K562 (cell line): Measurements from ENCODE around the gene RAP1A. TPM values are rescaled to one million over a fixed set of nuclear protein-coding genes. Genes with fewer than 3 reads are reported as not detected.

Experiments used
- ATAC-seq: fragments of 200-7000 bp; cut with Tn5 transposase; 3 replicates; pipeline ENCODE4 v1.9.1; 2020; ENCODE audit warnings: moderate library complexity
- BruUV-seq: library from RNA; stranded (reverse); fragments of 400-500 nt; replicated peaks from 2 replicates; lab custom pipeline; 2021; lab: Mats Ljungman, UMichigan
- CTCF ChIA-PET: fragments of 300-600 bp; formaldehyde crosslinking; extraction: SDS; loops from one replicate; lab custom pipeline; 2021; ENCODE audit warnings: low intra/inter-chr PET ratio; lab: Yijun Ruan, JAX
- POLR2A ChIA-PET: fragments of 300-600, 350-650 bp; sonication (Branson Sonifier 250); formaldehyde crosslinking; extraction: SDS; loops from one replicate; lab custom pipeline; 2021; ENCODE audit warnings: antibody characterized with exemption, inconsistent platforms; lab: Yijun Ruan, JAX
- DNase-seq, 4 experiments: peaks; one replicate each; pipeline versions ENCODE4 v3.0.0 to v3.0.0-alpha.2; 2011 to 2018; ENCODE audit warnings: low spot score in 3 of 4, mixed read lengths in 3 of 4; ENCODE audit errors: extremely low read depth in 1 of 4
- FAIRE-seq: peaks from 2 replicates; lab custom pipeline; 2011; peaks lifted over from hg19 to GRCh38; lab: Jason Lieb, UNC
- H2AFZ ChIP-seq: 2 replicates; pipeline ENCODE4 v1.6.0; 2011; ENCODE audit warnings: low read depth, low read length, control low read depth, inconsistent platforms
- H3K27ac ChIP-seq: fragments of 200-600 bp; 3 replicates; pipeline ENCODE4 v1.8.0; 2011; ENCODE audit warnings: low read depth, mild to moderate bottlenecking, control low read depth, inconsistent platforms, low read length, moderate library complexity, mixed read lengths; ENCODE audit errors: extremely low read depth
- H3K27me3 ChIP-seq, 2 experiments: fragments of 300-600 bp in 1 of 2; 2 replicates in 1 of 2; 3 replicates in 1 of 2; pipeline versions ENCODE4 v1.6.0 to v1.8.0; 2011; ENCODE audit warnings: inconsistent platforms in 2 of 2, low read length in 2 of 2, mild to moderate bottlenecking in 1 of 2, mixed read lengths in 1 of 2, moderate library complexity in 1 of 2; ENCODE audit not compliant: control insufficient read depth in 2 of 2, insufficient read depth in 2 of 2
- H3K36me3 ChIP-seq: fragments of 300-600 bp; 3 replicates; pipeline ENCODE4 v1.8.0; 2011; ENCODE audit warnings: mild to moderate bottlenecking, low read length, inconsistent platforms; ENCODE audit not compliant: control insufficient read depth, insufficient read depth
- H3K4me1 ChIP-seq, 2 experiments: fragments of 200-600 bp in 1 of 2; replicated peaks in 1 of 2; 2 replicates in 1 of 2; 3 replicates in 1 of 2; pipeline versions ENCODE4 v1.5.1 to v1.8.0; 2011; ENCODE audit warnings: inconsistent platforms in 2 of 2, low read length in 2 of 2, mild to moderate bottlenecking in 1 of 2, mixed read lengths in 1 of 2, moderate library complexity in 1 of 2; ENCODE audit not compliant: control insufficient read depth in 2 of 2, insufficient read depth in 2 of 2
- H3K4me2 ChIP-seq: 2 replicates; pipeline ENCODE4 v1.6.1; 2011; ENCODE audit warnings: low read length, control low read depth, inconsistent platforms, mixed read lengths; ENCODE audit not compliant: insufficient read depth
- H3K4me3 ChIP-seq: fragments of 200-600 bp; sonication (generic), shearing (Covaris generic); 2 replicates; pipeline ENCODE4 v1.5.1; 2016; ENCODE audit warnings: control low read depth, inconsistent platforms
- H3K79me2 ChIP-seq: fragments of 200-600 bp; 3 replicates; pipeline ENCODE4 v1.8.0; 2011; ENCODE audit warnings: low read length, inconsistent platforms; ENCODE audit not compliant: control insufficient read depth, insufficient read depth
- H3K9ac ChIP-seq, 2 experiments: 2 replicates each; pipeline versions ENCODE4 v1.6.0 to v1.6.1; 2011; ENCODE audit warnings: low read depth in 2 of 2, low read length in 2 of 2, control low read depth in 1 of 2, inconsistent platforms in 1 of 2, mild to moderate bottlenecking in 1 of 2, mixed read lengths in 1 of 2; ENCODE audit not compliant: insufficient read depth in 1 of 2
- H3K9me1 ChIP-seq: one replicate; pipeline ENCODE4 v1.6.0; 2011; ENCODE audit warnings: inconsistent platforms, mild to moderate bottlenecking, low read length, moderate library complexity; ENCODE audit not compliant: control insufficient read depth, insufficient read depth
- H3K9me3 ChIP-seq: replicated peaks from 2 replicates; pipeline ENCODE4 v1.5.1; 2011; ENCODE audit warnings: low read depth, low read length, inconsistent platforms; ENCODE audit not compliant: control insufficient read depth, insufficient read depth
- H4K20me1 ChIP-seq: replicated peaks from 2 replicates; pipeline ENCODE4 v1.6.1; 2011; ENCODE audit warnings: low read length, inconsistent platforms, mixed read lengths; ENCODE audit not compliant: control insufficient read depth, insufficient read depth
- BCOR ChIP-seq: fragments of 450-650 bp; IDR thresholded peaks from 2 replicates; pipeline ENCODE4 v1.6.1; 2016
- CREB1 ChIP-seq, 2 experiments: sonication (generic) in 1 of 2; formaldehyde crosslinking in 1 of 2; IDR thresholded peaks; 2 replicates each; pipeline versions ENCODE4 v1.6.1 to v1.8.0; 2012 to 2022; ENCODE audit warnings: inconsistent platforms in 1 of 2, mild to moderate bottlenecking in 1 of 2, missing genetic modification reagents in 1 of 2, moderate library complexity in 1 of 2
- HMBOX1 ChIP-seq: sonication (generic); IDR thresholded peaks from 2 replicates; pipeline ENCODE4 v1.6.1; 2016
- LEF1 ChIP-seq: fragments of 450-650 bp; IDR thresholded peaks from 2 replicates; pipeline ENCODE4 v1.6.1; 2016; ENCODE audit warnings: mild to moderate bottlenecking
- MEIS2 ChIP-seq: fragments of 450-650 bp; IDR thresholded peaks from 2 replicates; pipeline ENCODE4 v1.6.1; 2014; ENCODE audit warnings: mild to moderate bottlenecking; ENCODE audit not compliant: partially characterized antibody
- PBX2 ChIP-seq, 2 experiments: IDR thresholded peaks in 1 of 2; conservative IDR thresholded peaks in 1 of 2; 2 replicates each; pipeline ENCODE4 v1.6.1; 2016; ENCODE audit warnings: low read depth in 2 of 2, mild to moderate bottlenecking in 1 of 2, missing compliant biosample characterization in 1 of 2, missing genetic modification characterization in 1 of 2, moderate library complexity in 1 of 2
- PKNOX1 ChIP-seq: fragments of 450-650 bp; IDR thresholded peaks from 2 replicates; pipeline ENCODE4 v1.6.1; 2016
- SMARCE1 ChIP-seq: fragments of 450-650 bp; IDR thresholded peaks from 2 replicates; pipeline ENCODE4 v1.7.1; 2016; ENCODE audit warnings: mild to moderate bottlenecking
- TEAD2 ChIP-seq: fragments of 450-650 bp; IDR thresholded peaks from 2 replicates; pipeline ENCODE4 v1.6.1; 2016; ENCODE audit warnings: missing genetic modification characterization, control low read depth, missing compliant biosample characterization
- TFE3 ChIP-seq: fragments of 450-650 bp; formaldehyde crosslinking; IDR thresholded peaks from 2 replicates; pipeline ENCODE4 v1.4.0; 2020; ENCODE audit warnings: mild to moderate bottlenecking, mixed read lengths
- THRAP3 ChIP-seq: fragments of 450-650 bp; IDR thresholded peaks from 2 replicates; pipeline ENCODE4 v1.6.1; 2016; ENCODE audit warnings: mild to moderate bottlenecking, inconsistent platforms, borderline replicate concordance
- ZBTB43 ChIP-seq: sonication (generic); formaldehyde crosslinking; IDR thresholded peaks from 2 replicates; pipeline ENCODE4 v1.8.0; 2023; ENCODE audit warnings: mild to moderate bottlenecking, missing genetic modification reagents
- ZEB2 ChIP-seq: fragments of 450-650 bp; IDR thresholded peaks from 2 replicates; pipeline ENCODE4 v1.6.1; 2016
- WGBS: fragments of 100-300 bp; shearing (Covaris generic); methylation state at CpG from one replicate; pipeline ENCODE4 v1.1.6; 2016; ENCODE audit warnings: low coverage, mixed read lengths; ENCODE audit not compliant: insufficient coverage; ENCODE audit errors: missing lambda C conversion rate; 5-methylcytosine and 5-hydroxymethylcytosine counted together
- in situ Hi-C: fragments of 300-500 bp; cut with MboI; formaldehyde crosslinking; loops from 4 replicates; pipeline ENCODE4 v1.15.0; 2018; ENCODE audit warnings: inconsistent platforms, mixed read lengths
- intact Hi-C: fragments of 100-400 bp; cut with micrococcal nuclease; formaldehyde crosslinking; loops from 2 replicates; pipeline ENCODE4 v1.14.2; 2022
- polyA plus RNA-seq, 8 experiments: library from polyadenylated mRNA; depleted of rRNA in 4 of 8; stranded (reverse) in 5 of 8; unstranded in 3 of 8; fragments of >200 nt; fragmentation: Nextera tagmentation in 2 of 8; fragmentation: Illumina TruSeq in 1 of 8; extraction: Ambion mirVana in 2 of 8; extraction: Trizol in 1 of 8; gene quantifications; 2 replicates each; pipeline versions ENCODE4 v1.2.1 to v1.2.3, GENCODE V29; 2011 to 2014; ENCODE audit warnings: inconsistent platforms in 1 of 8, missing spikeins in 1 of 8
- total RNA-seq, 7 experiments: library from RNA; depleted of rRNA in 6 of 7; stranded (reverse); fragments of >200 nt in 6 of 7; fragmentation: Illumina TruSeq in 2 of 7; extraction: Trizol in 2 of 7; gene quantifications; 2 replicates each; pipeline versions ENCODE4 v1.2.1 to v1.2.3, GENCODE V29; 2011 to 2021; ENCODE audit warnings: low replicate concordance in 1 of 7

The RAP1A gene
- total and polyA plus RNA-seq, 9 of the 15 experiments (the other 6 are each of a cell fraction or from before 2014, with no cell fraction given): 13.4 to 86.2 (median 32.5) TPM

GRCh38 chr1:111615870-111616715 lies 3.5 kb upstream of the RAP1A start:
- intact Hi-C loops (no loop called here), in situ Hi-C loops (no loop called here)
- Histone ChIP-seq H2AFZ (peak overlapping the region; percentile 74), H3K27me3 (no peaks in the 10 kb centered on the region), H3K27ac (peak overlapping the region; percentile 8; the same call in 1 of the 3 replicates), H3K9me3 (no peaks in the 10 kb centered on the region), H3K4me1 (peaks cover 3 to 31% of the 10 kb centered on the region in 2 experiments), H3K9ac (no peak overlapping the region), H3K4me2 (no peak overlapping the region), H3K4me3 (no peak overlapping the region), H4K20me1 (no peaks in the 10 kb centered on the region), H3K79me2 (peaks cover 14% of the 10 kb centered on the region), H3K36me3 (no peaks in the 10 kb centered on the region), H3K9me1 (no peaks in the 10 kb centered on the region)
- WGBS: 30% methylated on average over 3 of the region's 3 CpGs
- POLR2A ChIA-PET: interaction anchor here (0.7 to 1.6 kb wide), 4 partner anchors 12 to 830 kb away, joined by 3 to 5 read pairs (median 4); no protein-coding TSS in a partner anchor
- FAIRE-seq (no peak), DNase-seq (no peak), ATAC-seq (no peak)
- CTCF ChIA-PET: no interaction called here
- BruUV-seq: no TSS peak
- TF ChIP-seq TFE3 (no peak), ZBTB43 (CRISPR knock-in tag) (no peak), BCOR (no peak), MEIS2 (peak; percentile 70), SMARCE1 (peak; percentile 40; the same call in 1 of the 2 replicates), THRAP3 (no peak), HMBOX1 (0 out of 2 replicates have a peak, but pooled peaks have one; percentile 19), ZEB2 (peak; percentile 50), PKNOX1 (peak; percentile 49; the same call in 1 of the 2 replicates), TEAD2 (no peak), LEF1 (no peak), PBX2 (CRISPR knock-in tag; IDR thresholded peaks at IDR 0.05; ENCODE audit: low read depth) (no peak), PBX2 (tag; conservative IDR thresholded peaks at IDR 0.05; ENCODE audit: low read depth) (peak; percentile 52), CREB1 (IDR thresholded peaks at IDR 0.05) (no peak), CREB1 (CRISPR knock-in tag; IDR thresholded peaks at IDR 0.05) (no peak)
